Activated CD4-positive, alpha-beta T cell treated with anti-CD3 and anti-CD28 coated beads, Interleukin-10, Interleukin-2, amounts not matched to agents 100 ng/mL and 50 ng/mL, durations not matched to agents 16 hours and 8 hours (primary cell): ENCODE results near the gene TTBK2.
"Not testable (repeated sequence)": the region's sequence is repeated elsewhere in the genome, so short reads cannot be mapped to it uniquely, and the experiment has no call there.

ENCODE experiments used
- DNase-seq: peaks from one replicate; pipeline ENCODE4 v3.0.0-alpha.2; 2020

Gene TTBK2

GRCh38 chr15:42903388-42904324, 16.9 kb downstream of the TTBK2 start:
- DNase-seq, result no peak

DNA sequence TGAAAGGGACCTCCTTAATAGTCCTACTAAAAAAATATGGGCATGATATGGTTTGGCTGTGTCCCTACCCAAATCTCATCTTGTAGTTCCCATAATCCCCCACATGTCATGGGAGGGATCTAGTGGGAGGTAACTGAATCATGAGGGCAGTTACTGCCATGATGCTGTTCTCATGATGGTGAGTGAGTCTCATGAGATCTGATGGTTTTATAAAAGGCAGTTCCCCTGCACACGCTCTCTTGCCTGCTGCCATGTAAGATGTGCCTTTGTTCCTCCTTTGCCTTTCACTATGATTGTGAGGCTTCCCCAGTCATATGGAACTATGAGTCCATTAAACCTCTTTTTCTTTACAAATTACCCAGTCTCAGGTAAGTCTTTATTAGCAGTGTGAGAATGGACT, 26.7 kb downstream of the TTBK2 start:
- not testable (repeated sequence) for DNase-seq

- DNase-seq, result no peak
These were observed 29.0 kb downstream of the TTBK2 start for GRCh38 chr15:42891569-42891968.

DNA sequence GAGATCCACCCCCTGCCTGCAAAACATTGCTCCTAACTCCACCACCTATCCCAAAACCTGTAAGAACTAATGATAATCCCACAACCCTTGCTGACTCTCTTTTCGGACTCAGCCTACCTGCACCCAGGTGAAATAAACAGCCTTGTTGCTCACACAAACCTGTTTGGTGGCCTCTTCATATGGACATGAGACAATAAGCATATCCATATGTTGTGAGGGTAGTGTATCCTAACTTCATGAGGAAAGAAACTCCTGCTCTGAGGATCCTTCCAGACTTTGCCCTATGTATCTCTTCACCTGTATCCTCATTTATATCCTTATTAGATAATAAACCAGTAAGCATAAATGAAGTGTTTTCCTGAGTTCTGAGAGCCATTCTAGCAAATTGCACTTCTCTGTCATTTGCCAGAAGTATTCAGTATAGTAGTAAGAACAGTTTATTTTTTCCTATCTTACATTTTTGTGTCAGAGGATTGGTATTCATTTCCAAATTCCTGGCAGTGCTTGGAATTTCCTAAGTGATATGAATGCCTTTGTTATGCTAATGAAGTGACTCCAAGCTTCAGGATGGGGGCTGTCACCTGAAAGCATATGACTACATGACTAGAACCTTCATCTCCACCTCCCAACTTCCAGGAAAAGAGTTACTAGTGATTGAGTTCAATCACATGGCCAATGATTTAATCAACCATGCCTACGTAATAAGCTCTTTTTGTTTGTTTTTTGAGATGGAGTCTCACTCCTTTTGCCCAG, 30.2 kb downstream of the TTBK2 start:
- no peak for DNase-seq

DNA sequence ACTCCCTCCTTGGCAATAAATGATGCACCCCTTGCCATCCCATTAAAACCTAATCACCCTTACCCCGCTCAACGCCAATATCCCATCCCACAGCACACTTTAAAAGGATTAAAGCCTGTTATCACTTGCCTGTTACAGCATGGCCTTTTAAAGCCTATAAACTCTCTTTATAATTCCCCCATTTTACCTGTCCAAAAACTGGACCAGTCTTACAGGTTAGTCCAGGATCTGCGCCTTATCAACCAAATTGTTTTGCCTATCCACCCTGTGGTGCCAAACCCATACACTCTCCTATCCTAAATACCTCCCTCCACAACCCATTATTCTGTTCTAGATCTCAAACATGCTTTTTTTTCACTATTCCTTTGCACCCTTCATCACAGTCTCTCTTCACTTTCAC, 33.2 kb downstream of the TTBK2 start:
- DNase-seq, result not testable (repeated sequence)

GRCh38 chr15:42880121-42880520, 40.5 kb downstream of the TTBK2 start:
- no peak for DNase-seq

DNA sequence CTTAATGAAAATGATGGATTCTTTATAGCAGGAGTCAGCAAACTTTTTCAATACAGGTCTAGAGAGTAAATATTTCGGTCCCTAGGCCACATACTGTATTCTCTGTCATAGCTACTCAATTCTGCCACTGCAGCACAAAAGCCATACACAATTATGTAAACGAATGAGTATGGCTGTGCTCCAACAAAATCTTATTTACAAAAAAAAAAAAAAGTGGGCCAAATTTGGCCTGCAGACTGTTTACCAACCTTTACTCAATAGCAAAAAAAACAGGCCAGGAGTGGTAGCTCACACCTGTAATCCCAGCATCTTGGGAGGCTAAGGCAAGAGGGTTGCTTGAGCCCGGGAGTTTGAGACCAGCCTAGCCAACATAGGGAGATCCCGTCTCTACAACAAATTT, 41.1 kb downstream of the TTBK2 start:
- no peak for DNase-seq

- no peak for DNase-seq
These were observed 44.4 kb downstream of the TTBK2 start for GRCh38 chr15:42876224-42876623.

DNA sequence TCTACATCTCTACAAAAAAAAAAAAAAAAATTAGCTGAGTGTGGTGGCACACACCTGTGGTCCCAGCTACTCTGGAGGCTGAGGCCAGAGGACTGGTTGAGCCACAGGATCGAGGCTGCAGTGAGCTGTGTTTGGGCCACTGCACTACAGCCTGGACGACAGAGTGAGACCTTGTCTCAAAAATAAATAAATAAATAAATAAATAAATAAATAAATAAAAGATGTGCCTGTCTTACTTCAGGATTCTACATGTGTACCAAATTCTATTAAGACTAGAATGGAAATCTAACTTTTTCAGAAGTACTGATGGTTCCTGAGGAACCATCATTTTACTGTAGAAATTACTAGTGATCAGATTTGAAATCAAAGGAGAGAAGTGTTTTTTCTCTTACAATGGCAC, 51.9 kb downstream of the TTBK2 start:
- DNase-seq, result no peak

- DNase-seq, result no peak
These were observed 56.9 kb downstream of the TTBK2 start for GRCh38 chr15:42863572-42864239.

- no peak for DNase-seq
These were observed 61.4 kb downstream of the TTBK2 start for GRCh38 chr15:42858999-42859789.

GRCh38 chr15:42858540-42858939, 62.0 kb downstream of the TTBK2 start:
- no peak for DNase-seq

DNA sequence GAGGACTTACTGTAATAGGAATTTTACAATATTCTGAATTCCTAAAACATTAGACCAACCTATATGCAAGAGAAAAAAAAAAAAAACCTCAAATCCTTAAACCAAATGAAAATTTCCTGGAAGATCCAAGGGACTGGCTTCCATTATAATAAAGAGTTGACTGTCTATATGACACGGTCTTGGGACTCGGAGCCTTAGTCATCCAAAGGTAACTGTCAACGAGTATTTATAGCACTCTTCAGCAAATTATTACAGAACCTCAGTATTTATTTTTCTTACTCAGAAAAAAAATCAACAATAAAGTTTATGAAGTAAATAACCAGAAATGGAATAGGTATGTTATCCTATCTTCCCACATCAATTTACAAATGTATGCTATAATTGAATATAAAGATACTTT, 66.0 kb downstream of the TTBK2 start:
- DNase-seq, result no peak

- no peak for DNase-seq
These were observed 70.7 kb downstream of the TTBK2 start for GRCh38 chr15:42849836-42850235.

DNA sequence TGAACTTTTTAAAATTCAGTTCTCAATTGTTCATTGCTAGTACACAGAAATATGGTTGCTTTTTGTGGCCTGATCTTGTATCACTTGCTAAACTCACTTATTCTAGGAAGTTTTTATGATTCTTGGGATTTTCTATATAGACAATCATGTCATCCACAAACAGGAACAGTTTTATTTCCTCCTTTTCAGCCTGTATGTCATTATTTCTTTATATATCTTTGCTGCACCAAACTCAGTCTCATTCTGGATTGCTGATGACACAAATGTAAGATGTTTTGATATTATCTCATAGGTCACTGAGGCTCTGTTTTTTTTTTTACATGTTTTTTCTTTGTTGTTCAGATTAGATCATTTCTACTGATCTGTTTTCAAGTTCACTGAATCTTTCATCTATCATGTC, 71.7 kb downstream of the TTBK2 start:
- no peak for DNase-seq

- DNase-seq, result no peak
These were observed 73.9 kb downstream of the TTBK2 start for GRCh38 chr15:42846647-42847046.

DNA sequence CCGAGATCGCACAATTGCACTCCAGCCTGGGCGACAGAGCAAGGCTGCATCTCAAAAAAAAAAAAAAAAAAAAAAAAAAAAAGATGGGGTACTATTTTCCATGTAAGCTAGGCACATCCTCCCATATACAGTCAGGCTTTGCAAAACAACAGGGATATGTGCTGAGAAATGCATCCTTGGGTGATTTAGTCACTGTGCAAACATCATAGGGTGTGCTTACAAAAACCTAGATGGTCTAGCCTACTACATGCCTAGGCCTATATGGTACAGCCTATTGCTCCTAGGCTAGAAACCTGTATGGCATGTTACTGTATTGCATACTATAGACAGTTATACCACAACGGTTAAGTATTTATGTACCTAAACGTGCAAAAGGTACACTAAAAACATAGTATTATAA, 75.0 kb downstream of the TTBK2 start:
- no peak for DNase-seq

- no peak for DNase-seq
These were observed 76.9 kb downstream of the TTBK2 start for GRCh38 chr15:42843699-42844098.

DNA sequence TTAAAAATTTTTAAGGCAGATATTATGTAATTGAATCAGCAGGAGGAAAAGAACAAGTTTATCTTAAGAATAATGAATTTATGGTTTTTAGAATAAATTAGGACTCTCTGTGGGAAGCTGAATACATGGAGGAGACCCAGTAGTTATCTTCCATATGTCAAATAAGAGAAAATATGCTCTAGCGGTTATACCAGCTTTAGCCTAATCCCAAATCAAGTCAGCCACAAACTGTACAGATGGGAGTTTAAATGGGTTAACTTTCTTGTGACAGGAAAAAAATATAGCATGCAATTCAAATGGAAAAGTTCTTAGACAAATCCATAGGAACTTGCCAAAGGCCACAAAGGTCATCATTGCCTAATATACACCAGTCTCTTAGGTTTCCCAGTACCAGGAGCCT, 84.3 kb downstream of the TTBK2 start:
- DNase-seq, result no peak

- DNase-seq, result no peak
These were observed 88.0 kb downstream of the TTBK2 start for GRCh38 chr15:42832576-42832975.

- peak; percentile 17 for DNase-seq
These were observed 94.2 kb downstream of the TTBK2 start for GRCh38 chr15:42826251-42826890.

- no peak for DNase-seq
These were observed 95.0 kb downstream of the TTBK2 start for GRCh38 chr15:42825599-42825998.
